H9 (cell line): Measurements from ENCODE around the gene NTSR1. TPM values are rescaled to one million over a fixed set of nuclear protein-coding genes. Genes with fewer than 3 reads are reported as not detected.

Experiments
- DNase-seq: peaks from one replicate; pipeline ENCODE4 v3.0.0-alpha.2; 2017
- H2AFZ ChIP-seq: one replicate; pipeline ENCODE4 v1.6.1; 2013; ENCODE audit warnings: mild to moderate bottlenecking, low read length, control low read depth, moderate library complexity
- H2AK5ac ChIP-seq: 2 replicates; pipeline ENCODE4 v1.6.1; 2013; ENCODE audit warnings: low read length, control low read depth, mixed read lengths; ENCODE audit not compliant: insufficient read length
- H2BK120ac ChIP-seq: one replicate; pipeline ENCODE4 v1.6.1; 2013; ENCODE audit warnings: low read depth, mild to moderate bottlenecking, low read length, control low read depth, inconsistent platforms; ENCODE audit not compliant: poor library complexity, severe bottlenecking
- H2BK12ac ChIP-seq: 2 replicates; pipeline ENCODE4 v1.6.1; 2013; ENCODE audit warnings: low read length, control low read depth, mixed read lengths, low read depth; ENCODE audit not compliant: insufficient read length
- H2BK15ac ChIP-seq: 2 replicates; pipeline ENCODE4 v1.6.1; 2013; ENCODE audit warnings: low read depth, low read length, control low read depth
- H2BK20ac ChIP-seq: one replicate; pipeline ENCODE4 v1.6.1; 2013; ENCODE audit warnings: low read depth, mild to moderate bottlenecking, low read length, control low read depth, inconsistent platforms; ENCODE audit not compliant: poor library complexity, severe bottlenecking
- H2BK5ac ChIP-seq: 2 replicates; pipeline ENCODE4 v1.6.1; 2013; ENCODE audit warnings: low read length, control low read depth, mixed read lengths; ENCODE audit not compliant: insufficient read length
- H3K14ac ChIP-seq: 2 replicates; pipeline ENCODE4 v1.6.1; 2013; ENCODE audit warnings: low read length, control low read depth; ENCODE audit not compliant: insufficient read depth
- H3K18ac ChIP-seq: 2 replicates; pipeline ENCODE4 v1.6.1; 2013; ENCODE audit warnings: low read depth, mild to moderate bottlenecking, mixed read lengths, low read length, control low read depth; ENCODE audit not compliant: insufficient read length
- H3K23ac ChIP-seq: 2 replicates; pipeline ENCODE4 v1.6.1; 2013; ENCODE audit warnings: low read length, control low read depth, mixed read lengths, low read depth; ENCODE audit not compliant: insufficient read length
- H3K23me2 ChIP-seq: 2 replicates; pipeline ENCODE4 v1.6.1; 2013; ENCODE audit warnings: low read depth, mild to moderate bottlenecking, mixed read lengths, low read length, control low read depth; ENCODE audit not compliant: insufficient read length, poor library complexity, severe bottlenecking
- H3K27ac ChIP-seq: 2 replicates; pipeline ENCODE4 v1.5.1; 2013; ENCODE audit warnings: low read length, control low read depth, mixed read lengths, low read depth; ENCODE audit not compliant: insufficient read length
- H3K27me3 ChIP-seq: 2 replicates; pipeline ENCODE4 v1.6.1; 2013; ENCODE audit warnings: low read length, control low read depth, inconsistent platforms; ENCODE audit not compliant: insufficient read depth
- H3K4ac ChIP-seq: 2 replicates; pipeline ENCODE4 v1.6.1; 2013; ENCODE audit warnings: low read depth, mild to moderate bottlenecking, control low read depth, inconsistent platforms, low read length, moderate library complexity
- H3K4me1 ChIP-seq: 2 replicates; pipeline ENCODE4 v1.6.1; 2013; ENCODE audit warnings: low read length, control low read depth, inconsistent platforms; ENCODE audit not compliant: insufficient read depth
- H3K4me2 ChIP-seq: 2 replicates; pipeline ENCODE4 v1.6.1; 2013; ENCODE audit warnings: low read length, control low read depth, mixed read lengths; ENCODE audit not compliant: insufficient read length, insufficient read depth
- H3K56ac ChIP-seq: 2 replicates; pipeline ENCODE4 v1.6.1; 2013; ENCODE audit warnings: low read depth, mild to moderate bottlenecking, mixed read lengths, low read length, control low read depth; ENCODE audit not compliant: insufficient read length
- H3K79me1 ChIP-seq: 2 replicates; pipeline ENCODE4 v1.6.1; 2013; ENCODE audit warnings: low read depth, mild to moderate bottlenecking, moderate library complexity, low read length, control low read depth, inconsistent platforms; ENCODE audit not compliant: insufficient read depth, poor library complexity, severe bottlenecking
- H3K79me2 ChIP-seq: 2 replicates; pipeline ENCODE4 v1.6.1; 2013; ENCODE audit warnings: low read length, control low read depth, inconsistent platforms; ENCODE audit not compliant: insufficient read depth
- H3K9ac ChIP-seq: 2 replicates; pipeline ENCODE4 v1.6.1; 2013; ENCODE audit warnings: low read length, control low read depth, mixed read lengths; ENCODE audit not compliant: insufficient read length; ENCODE audit errors: extremely low read depth
- H3K9me3 ChIP-seq: one replicate; pipeline ENCODE4 v1.6.1; 2013; ENCODE audit warnings: low read depth, low read length, inconsistent platforms; ENCODE audit not compliant: control insufficient read depth
- H3T11ph ChIP-seq: one replicate; pipeline ENCODE4 v1.6.1; 2013; ENCODE audit warnings: mild to moderate bottlenecking, low read length, control low read depth, inconsistent platforms
- H4K20me1 ChIP-seq: one replicate; pipeline ENCODE4 v1.6.1; 2013; ENCODE audit not compliant: control insufficient read depth, insufficient read length, insufficient read depth
- H4K5ac ChIP-seq: 2 replicates; pipeline ENCODE4 v1.6.1; 2013; ENCODE audit warnings: low read depth, mild to moderate bottlenecking, mixed read lengths, low read length, control low read depth; ENCODE audit not compliant: insufficient read length
- H4K8ac ChIP-seq: replicated peaks from 2 replicates; pipeline ENCODE4 v1.6.1; 2013; ENCODE audit warnings: low read length, control low read depth, mixed read lengths, low read depth; ENCODE audit not compliant: insufficient read length
- H4K91ac ChIP-seq: 2 replicates; pipeline ENCODE4 v1.6.1; 2013; ENCODE audit warnings: low read depth, mild to moderate bottlenecking, moderate library complexity, mixed read lengths, low read length, control low read depth; ENCODE audit not compliant: insufficient read length
- H3K27ac Mint-ChIP-seq, 3 experiments: 2 replicates in 2 of 3; 3 replicates in 1 of 3; pipeline ENCODE4 v1.8.0; 2020 to 2021; ENCODE audit warnings: mixed read lengths in 3 of 3, mild to moderate bottlenecking in 1 of 3, moderate library complexity in 1 of 3
- H3K27me3 Mint-ChIP-seq: 2 replicates; pipeline ENCODE4 v1.8.0; 2021; ENCODE audit warnings: low read depth, mild to moderate bottlenecking, moderate library complexity, mixed read lengths
- H3K36me3 Mint-ChIP-seq, 3 experiments: 2 replicates in 2 of 3; 3 replicates in 1 of 3; pipeline ENCODE4 v1.8.0; 2020 to 2021; ENCODE audit warnings: low read depth in 3 of 3, mixed read lengths in 3 of 3; ENCODE audit not compliant: insufficient read depth in 1 of 3
- H3K4me1 Mint-ChIP-seq, 2 experiments: 2 replicates each; pipeline ENCODE4 v1.8.0; 2020; ENCODE audit warnings: mixed read lengths in 2 of 2
- H3K4me3 Mint-ChIP-seq, 2 experiments: 2 replicates in 1 of 2; 3 replicates in 1 of 2; pipeline ENCODE4 v1.8.0; 2020 to 2021; ENCODE audit warnings: mild to moderate bottlenecking in 2 of 2, mixed read lengths in 2 of 2, moderate library complexity in 1 of 2
- H3K9me3 Mint-ChIP-seq, 2 experiments: 2 replicates in 1 of 2; 3 replicates in 1 of 2; pipeline ENCODE4 v1.8.0; 2020; ENCODE audit warnings: mild to moderate bottlenecking in 2 of 2, mixed read lengths in 2 of 2, moderate library complexity in 1 of 2
- CTCF ChIP-seq: fragments of 200-600 bp; sonication (generic); conservative IDR thresholded peaks from 3 replicates; pipeline ENCODE4 v1.8.0; 2021; ENCODE audit warnings: antibody characterized with exemption, mild to moderate bottlenecking
- WGBS: extraction: QIAGEN DNeasy Blood & Tissue Kit; methylation state at CpG from one replicate; pipeline ENCODE4 v1.1.7; 2013; ENCODE audit warnings: missing lambda C conversion rate, low lambda C conversion rate, mixed read lengths; ENCODE audit not compliant: insufficient read length; ENCODE audit errors: extremely low coverage; 5-methylcytosine and 5-hydroxymethylcytosine counted together
- total RNA-seq: library from RNA; stranded (reverse); gene quantifications from 2 replicates; pipeline ENCODE4 v1.2.1, GENCODE V29; 2021

The NTSR1 gene
- total RNA-seq, 1 experiment from 2014 or later: 0.11 TPM

GRCh38 chr20:62792182-62792939 is 83.7 kb downstream of the NTSR1 start:
- Histone ChIP-seq H2BK15ac (no peak overlapping the region), H3K18ac (no peak overlapping the region), H2AK5ac (no peak overlapping the region), H4K8ac (no peak overlapping the region), H4K20me1 (no peaks in the 10 kb centered on the region), H2BK5ac (no peak overlapping the region), H3T11ph (no peak overlapping the region), H3K9ac (no peak overlapping the region), H2AFZ (no peak overlapping the region), H3K27ac (no peak overlapping the region), H2BK12ac (no peak overlapping the region), H3K14ac (no peak overlapping the region), H3K4ac (no peak overlapping the region), H3K56ac (no peak overlapping the region), H3K9me3 (no peaks in the 10 kb centered on the region), H3K23ac (no peak overlapping the region), H2BK20ac (no peak overlapping the region), H3K79me2 (no peaks in the 10 kb centered on the region), H2BK120ac (no peak overlapping the region), H3K4me2 (no peak overlapping the region), H3K27me3 (no peaks in the 10 kb centered on the region), H3K4me1 (no peaks in the 10 kb centered on the region), H3K23me2 (peaks cover 4% of the 10 kb centered on the region), H3K79me1 (no peaks in the 10 kb centered on the region), H4K5ac (no peak overlapping the region), H4K91ac (no peak overlapping the region)
- no peak for DNase-seq
- peaks cover 9 to 20% of the 10 kb centered on the region in 2 experiments for H3K4me1 Mint-ChIP-seq
- TF ChIP-seq CTCF: no peak
- H3K4me3 Mint-ChIP-seq: no peak overlapping the region
- WGBS: no CpG with 5 or more reads among the region's 9 CpGs
- no peak overlapping the region for H3K27ac Mint-ChIP-seq
- H3K9me3 Mint-ChIP-seq: no peaks in the 10 kb centered on the region; a peak in 1 of 5 replicates
- H3K36me3 Mint-ChIP-seq: no peaks in the 10 kb centered on the region; a peak in 1 of 7 replicates
- H3K27me3 Mint-ChIP-seq: peaks cover 39% of the 10 kb centered on the region
